ENCODE data around the gene LPA. TPM values are rescaled to one million over a fixed set of nuclear protein-coding genes. Genes with fewer than 3 reads are reported as not detected.
"Not testable (repeated sequence)": the region's sequence is repeated elsewhere in the genome, so short reads cannot be mapped to it uniquely, and the experiment has no call there.

Gene LPA
- under 1 TPM in 3 of 4 donors, not detected in 1; 0.24 to 0.88 (median 0.62) TPM for total RNA-seq

- intact Hi-C loops (cut with DNase I; ENCODE audit: low total_unique reads); H3K27ac ChIP-seq; H3K9me3 ChIP-seq; H3K4me3 ChIP-seq; H3K27me3 ChIP-seq; DNase-seq; H3K36me3 ChIP-seq; H3K4me1 ChIP-seq: not testable (repeated sequence)
These were observed at the start of gene LPA for GRCh38 chr6:160664198-160664597. Gene LPA (minus strand): TSS chr6:160664275. CDS start chr6:160664214, 61 bp downstream.

- H3K27me3 ChIP-seq; DNase-seq; intact Hi-C loops (cut with DNase I; ENCODE audit: low total_unique reads); H3K27ac ChIP-seq; H3K9me3 ChIP-seq; H3K36me3 ChIP-seq; H3K4me1 ChIP-seq; H3K4me3 ChIP-seq: not testable (repeated sequence)
These were observed 44.9 kb upstream of the LPA start for GRCh38 chr6:160708993-160709392.

- H3K4me1 ChIP-seq; H3K27me3 ChIP-seq; intact Hi-C loops (cut with DNase I; ENCODE audit: low total_unique reads); H3K9me3 ChIP-seq; H3K36me3 ChIP-seq; H3K4me3 ChIP-seq; DNase-seq; H3K27ac ChIP-seq: not testable (repeated sequence)
These were observed 40.6 kb upstream of the LPA start for GRCh38 chr6:160704688-160705087.

GRCh38 chr6:160701918-160702680, 38.0 kb upstream of the LPA start, which contains the start of gene PLG:
Gene PLG (plus strand): TSS chr6:160702244. CDS start chr6:160702305, 61 bp downstream.
- H3K9me3 ChIP-seq; intact Hi-C loops (cut with DNase I; ENCODE audit: low total_unique reads); H3K4me3 ChIP-seq; H3K27me3 ChIP-seq; H3K27ac ChIP-seq; H3K36me3 ChIP-seq; H3K4me1 ChIP-seq; DNase-seq: not testable (repeated sequence)

GRCh38 chr6:160697826-160698225, 33.8 kb upstream of the LPA start:
- Histone ChIP-seq H3K27ac (no peak overlapping the region), H3K9me3 (no peaks in the 10 kb centered on the region), H3K36me3 (no peaks in the 10 kb centered on the region), H3K4me3 (no peak overlapping the region), H3K27me3 (no peaks in the 10 kb centered on the region), H3K4me1 (no peaks in the 10 kb centered on the region)
- intact Hi-C loops (cut with DNase I; ENCODE audit: low total_unique reads): no loop called here
- no peak for TF ChIP-seq POLR2A (IDR thresholded peaks at IDR 0.05)
- TF ChIP-seq CTCF (IDR thresholded peaks at IDR 0.05): no peak
- DNase-seq: no peak

- H3K4me1 ChIP-seq; H3K9me3 ChIP-seq; H3K27me3 ChIP-seq; H3K4me3 ChIP-seq; H3K27ac ChIP-seq; H3K36me3 ChIP-seq; DNase-seq; intact Hi-C loops (cut with DNase I; ENCODE audit: low total_unique reads): not testable (repeated sequence)
These were observed 32.8 kb upstream of the LPA start for GRCh38 chr6:160696884-160697283.

- intact Hi-C loops (cut with DNase I; ENCODE audit: low total_unique reads); H3K36me3 ChIP-seq; H3K4me3 ChIP-seq; H3K27me3 ChIP-seq; DNase-seq; H3K27ac ChIP-seq; H3K9me3 ChIP-seq; H3K4me1 ChIP-seq: not testable (repeated sequence)
These were observed 31.5 kb upstream of the LPA start for GRCh38 chr6:160695622-160696021.

- intact Hi-C loops (cut with DNase I; ENCODE audit: low total_unique reads); H3K4me3 ChIP-seq; DNase-seq; H3K4me1 ChIP-seq; H3K36me3 ChIP-seq; H3K27ac ChIP-seq; H3K27me3 ChIP-seq; H3K9me3 ChIP-seq: not testable (repeated sequence)
These were observed 30.9 kb upstream of the LPA start for GRCh38 chr6:160695025-160695424.

Measured in uterus (tissue), 4 donors.